Measurements from ENCODE around the gene TNNT2.

GRCh38 chr1:201335174-201335870 lies 42.2 kb downstream of the TNNT2 start:
- TF ChIP-seq ZNF8 (CRISPR knock-in tag; IDR thresholded peaks at IDR 0.05) (no peak), POU6F1 (CRISPR knock-in tag; IDR thresholded peaks at IDR 0.05; ENCODE audit: borderline replicate concordance, low read depth) (no peak), ESRRG (CRISPR knock-in tag; IDR thresholded peaks at IDR 0.05) (no peak), BACH2 (CRISPR knock-in tag; IDR thresholded peaks at IDR 0.05; ENCODE audit: borderline replicate concordance) (no peak), ISL1 (CRISPR knock-in tag; IDR thresholded peaks at IDR 0.05) (no peak), GLIS3 (CRISPR knock-in tag; IDR thresholded peaks at IDR 0.05) (no peak), RARB (CRISPR knock-in tag; IDR thresholded peaks at IDR 0.05) (no peak)
